GM23338 (cell line): ENCODE measurements around the gene EMD. TPM values are rescaled to one million over a fixed set of nuclear protein-coding genes. Genes with fewer than 3 reads are reported as not detected.

Experiments
- ATAC-seq: fragments of 200-7000 bp; cut with Tn5 transposase; 3 replicates; pipeline ENCODE4 v1.9.1; 2020
- DNase-seq: peaks from one replicate; pipeline ENCODE4 v3.0.0-alpha.2; 2015; ENCODE audit warnings: low spot score
- H2AFZ ChIP-seq: fragments of 200-600 bp; sonication (generic); 2 replicates; pipeline ENCODE4 v1.8.0; 2016; ENCODE audit warnings: antibody characterized with exemption, mild to moderate bottlenecking, moderate library complexity
- H3F3A ChIP-seq: fragments of 200-600 bp; sonication (generic); replicated peaks from 2 replicates; pipeline ENCODE4 v1.8.0; 2017; ENCODE audit warnings: antibody characterized with exemption, mixed run types, low read depth
- H3K27ac ChIP-seq: fragments of 200-600 bp; sonication (generic); 2 replicates; pipeline ENCODE4 v1.6.1; 2016; ENCODE audit warnings: low read depth
- H3K27me3 ChIP-seq: fragments of 200-600 bp; sonication (generic); 2 replicates; pipeline ENCODE4 v1.8.0; 2016; ENCODE audit warnings: mild to moderate bottlenecking, mixed run types, moderate library complexity; ENCODE audit not compliant: insufficient read depth
- H3K36me3 ChIP-seq: fragments of 200-600 bp; sonication (generic); 2 replicates; pipeline ENCODE4 v1.8.0; 2016; ENCODE audit warnings: mild to moderate bottlenecking; ENCODE audit not compliant: insufficient read depth
- H3K4me1 ChIP-seq: fragments of 200-600 bp; sonication (generic); 2 replicates; pipeline ENCODE4 v1.8.0; 2016; ENCODE audit warnings: mild to moderate bottlenecking, moderate library complexity; ENCODE audit not compliant: insufficient read depth
- H3K4me2 ChIP-seq: fragments of 200-600 bp; sonication (generic); 2 replicates; pipeline ENCODE4 v1.7.1; 2017; ENCODE audit warnings: mixed run types
- H3K4me3 ChIP-seq: fragments of 200-600 bp; sonication (generic); 2 replicates; pipeline ENCODE4 v1.6.1; 2016; ENCODE audit warnings: mixed run types
- H3K79me2 ChIP-seq: fragments of 200-600 bp; sonication (generic); replicated peaks from 2 replicates; pipeline ENCODE4 v1.8.0; 2017; ENCODE audit warnings: mild to moderate bottlenecking; ENCODE audit not compliant: insufficient read depth
- H3K9me2 ChIP-seq: fragments of 200-600 bp; sonication (generic); 2 replicates; pipeline ENCODE4 v1.8.0; 2017; ENCODE audit not compliant: insufficient read depth
- H4K20me1 ChIP-seq: fragments of 200-600 bp; sonication (generic); replicated peaks from 2 replicates; pipeline ENCODE4 v1.8.0; 2017; ENCODE audit warnings: mild to moderate bottlenecking; ENCODE audit not compliant: insufficient read depth
- H3K27ac Mint-ChIP-seq: 2 replicates; pipeline ENCODE4 v1.8.0; 2020; ENCODE audit warnings: inconsistent platforms, mild to moderate bottlenecking, moderate library complexity, mixed read lengths
- H3K27me3 Mint-ChIP-seq: 3 replicates; pipeline ENCODE4 v1.8.0; 2022; ENCODE audit warnings: low read depth, mild to moderate bottlenecking, moderate library complexity, mixed read lengths, inconsistent platforms; ENCODE audit not compliant: insufficient read depth, poor library complexity
- H3K36me3 Mint-ChIP-seq: 3 replicates; pipeline ENCODE4 v1.8.0; 2021; ENCODE audit warnings: low read depth, mild to moderate bottlenecking, inconsistent platforms, moderate library complexity, mixed read lengths
- H3K4me1 Mint-ChIP-seq: 3 replicates; pipeline ENCODE4 v1.8.0; 2020; ENCODE audit warnings: mild to moderate bottlenecking, inconsistent platforms, mixed read lengths
- H3K4me3 Mint-ChIP-seq: 3 replicates; pipeline ENCODE4 v1.8.0; 2021; ENCODE audit warnings: moderate library complexity, mild to moderate bottlenecking, inconsistent platforms, mixed read lengths
- H3K9me3 Mint-ChIP-seq: 3 replicates; pipeline ENCODE4 v1.8.0; 2020; ENCODE audit warnings: moderate library complexity, mild to moderate bottlenecking, inconsistent platforms, mixed read lengths
- CTCF ChIP-seq, 2 experiments: fragments of 200-600 bp in 1 of 2; sonication (generic) in 1 of 2; conservative IDR thresholded peaks; 2 replicates each; pipeline versions ENCODE4 v1.5.1 to v1.6.1; 2016 to 2017; ENCODE audit warnings: antibody characterized with exemption in 2 of 2, low read depth in 2 of 2, mild to moderate bottlenecking in 2 of 2, moderate library complexity in 1 of 2
- ETS1 ChIP-seq: IDR thresholded peaks from 2 replicates; pipeline ENCODE4 v1.6.1; 2016; ENCODE audit warnings: antibody characterized with exemption
- EZH2 ChIP-seq: fragments of 200-600 bp; sonication (generic); IDR thresholded peaks from one replicate; pipeline ENCODE4 v1.8.0; 2017; ENCODE audit warnings: antibody characterized with exemption, mild to moderate bottlenecking, low read depth; ENCODE audit not compliant: unreplicated experiment
- EZH2phosphoT487 ChIP-seq: fragments of 200-600 bp; sonication (generic); IDR thresholded peaks from one replicate; pipeline ENCODE4 v1.8.1; 2018; ENCODE audit warnings: antibody characterized with exemption; ENCODE audit not compliant: unreplicated experiment
- JUNB ChIP-seq: IDR thresholded peaks from one replicate; pipeline ENCODE4 v1.6.1; 2016; ENCODE audit warnings: antibody characterized with exemption; ENCODE audit not compliant: unreplicated experiment
- ZNF114 ChIP-seq: fragments of 250-450 bp; sonication (Bioruptor Pico); IDR thresholded peaks from 2 replicates; pipeline ENCODE4 v1.5.0; 2020; ENCODE audit warnings: mild to moderate bottlenecking, moderate library complexity
- ZNF331 ChIP-seq: fragments of 250-450 bp; sonication (Bioruptor Pico); IDR thresholded peaks from 2 replicates; pipeline ENCODE4 v1.5.0; 2020; ENCODE audit warnings: low read depth, mild to moderate bottlenecking, moderate library complexity
- ZNF462 ChIP-seq: fragments of 250-450 bp; sonication (Bioruptor Pico); IDR thresholded peaks from 2 replicates; pipeline ENCODE4 v1.5.0; 2020; ENCODE audit warnings: mild to moderate bottlenecking, moderate library complexity
- polyA plus RNA-seq: library from polyadenylated mRNA; unstranded; fragments of >200 nt; fragmentation: Nextera tagmentation; extraction: Ambion mirVana; gene quantifications from 2 replicates; pipeline ENCODE4 v1.2.1, GENCODE V29; 2016
- total RNA-seq: library from RNA; depleted of rRNA; stranded (reverse); fragments of >200 nt; shearing (Covaris generic); gene quantifications from 2 replicates; pipeline ENCODE4 v1.2.3, GENCODE V29; 2014

EMD gene
- total and polyA plus RNA-seq, 2 experiments from 2014 or later = 74.2 to 78.6 TPM

GRCh38 chrX:154362085-154362742 is 16.9 kb upstream of the EMD start:
- H3K27ac Mint-ChIP-seq = no peak overlapping the region
- ATAC-seq (no peak), DNase-seq (no peak)
- H3K9me2 ChIP-seq = no peaks in the 10 kb centered on the region
- no peaks in the 10 kb centered on the region for H3K27me3 ChIP-seq
- peaks cover 16% of the 10 kb centered on the region for H3K36me3 ChIP-seq
- no peaks in the 10 kb centered on the region; the same call in 2 of the 3 replicates for H3K9me3 Mint-ChIP-seq
- H3K27ac ChIP-seq = no peak overlapping the region
- no peaks in the 10 kb centered on the region; the same call in 2 of the 3 replicates for H3K4me1 Mint-ChIP-seq
- no peak overlapping the region for H2AFZ ChIP-seq
- peaks cover 20% of the 10 kb centered on the region for H3K27me3 Mint-ChIP-seq
- H3K79me2 ChIP-seq = peaks cover 21% of the 10 kb centered on the region
- TF ChIP-seq CTCF (conservative IDR thresholded peaks at IDR 0.05; ENCODE audit: low read depth in 2 of 2) (no peak), ETS1 (no peak), ZNF331 (CRISPR knock-in tag) (no peak), ZNF114 (CRISPR knock-in tag) (no peak), JUNB (no peak), ZNF462 (no peak), EZH2 (no peak), EZH2phosphoT487 (no peak)
- H3K36me3 Mint-ChIP-seq = peaks cover 87% of the 10 kb centered on the region
- no peak overlapping the region for H3K4me3 ChIP-seq
- H3K4me1 ChIP-seq = no peaks in the 10 kb centered on the region
- H3K4me2 ChIP-seq = no peak overlapping the region
- no peak overlapping the region for H3K4me3 Mint-ChIP-seq
- H3F3A ChIP-seq = 0 out of 2 replicates have a peak, but pooled peaks cover 4% of the 10 kb centered on the region
- peaks cover 5% of the 10 kb centered on the region; the same call in 1 of the 2 replicates for H4K20me1 ChIP-seq
